DMS53 treated with DMSO at 0.1 percent for 48 hours (cell line): ENCODE measurements around the gene SNCAIP.
A peak's percentile ranks its signal among the peaks of the same experiment; 100 is the strongest.

Experiments
- DNase-seq: peaks from one replicate; lab custom pipeline; 2025; ENCODE audit not compliant: unreplicated experiment; lab: John Stamatoyannopoulos, UW

The SNCAIP gene

DNA sequence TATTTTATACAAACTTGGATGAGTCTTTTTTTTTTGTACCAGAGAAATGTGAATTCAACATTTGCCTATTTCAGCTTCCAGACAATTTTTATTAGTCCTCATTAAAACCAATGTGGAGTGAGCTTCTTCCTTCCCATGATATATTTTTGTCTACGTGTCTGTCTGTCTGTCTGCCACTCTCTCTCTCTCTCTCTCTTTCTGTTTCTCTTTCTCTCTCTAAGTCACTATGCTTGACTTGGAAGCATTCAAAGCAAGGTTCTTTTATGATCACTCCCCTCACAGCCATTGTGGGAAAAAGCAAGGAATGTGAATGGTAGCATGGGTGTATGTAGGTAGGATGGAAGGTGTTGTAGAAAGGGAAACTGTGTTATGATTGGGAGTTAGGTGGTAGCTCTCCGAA is 80.2 kb downstream of the SNCAIP start:
- no peak for DNase-seq

DNA sequence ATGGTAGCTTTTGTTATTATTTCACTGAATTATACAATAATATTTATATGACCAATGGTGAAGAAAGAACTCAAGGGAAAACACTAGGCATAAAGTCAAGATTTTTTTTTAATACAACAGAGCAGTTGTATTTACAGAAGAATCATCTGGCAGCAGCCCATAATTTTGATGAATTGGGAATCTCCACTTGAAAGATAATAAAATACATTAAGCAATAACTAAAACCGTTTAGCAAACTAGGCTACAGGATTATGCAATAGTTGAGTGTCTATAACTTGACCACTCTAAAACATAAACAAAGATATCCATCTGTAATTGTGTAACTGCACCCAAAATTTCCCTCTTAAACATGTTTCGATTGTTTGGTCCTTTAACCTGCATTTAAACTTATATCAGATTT is 80.8 kb downstream of the SNCAIP start:
- DNase-seq, result no peak

DNA sequence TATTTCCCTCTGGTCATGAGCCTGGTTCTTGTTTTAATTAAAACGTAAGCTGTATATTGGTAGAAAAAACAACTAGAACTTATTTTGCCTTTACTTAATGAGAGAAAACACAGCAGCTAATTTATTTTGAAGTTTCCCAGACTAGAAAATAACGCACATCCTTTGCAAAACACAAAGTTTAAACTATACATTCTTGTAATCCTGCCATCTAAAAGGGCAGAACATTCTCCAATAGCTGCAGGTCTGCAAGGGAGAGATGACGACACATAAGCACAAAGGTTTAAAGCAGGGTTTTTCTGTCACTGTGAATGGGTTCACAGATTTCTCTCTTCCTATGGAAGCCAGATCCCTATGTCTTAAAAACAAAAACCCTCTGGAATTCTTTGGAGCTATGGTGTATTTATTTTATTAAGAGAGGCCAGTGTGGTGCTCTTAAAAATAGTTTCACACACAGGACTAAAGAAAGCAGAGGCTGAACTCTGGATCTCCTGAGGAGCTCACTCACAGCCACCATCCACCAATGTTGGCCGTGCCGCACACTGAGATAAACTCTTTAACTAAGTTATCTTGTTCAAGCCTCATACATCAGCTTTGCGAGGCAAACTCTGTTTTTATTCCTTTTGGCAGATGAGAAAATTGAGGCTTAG is 82.4 kb downstream of the SNCAIP start:
- DNase-seq, result no peak

DNA sequence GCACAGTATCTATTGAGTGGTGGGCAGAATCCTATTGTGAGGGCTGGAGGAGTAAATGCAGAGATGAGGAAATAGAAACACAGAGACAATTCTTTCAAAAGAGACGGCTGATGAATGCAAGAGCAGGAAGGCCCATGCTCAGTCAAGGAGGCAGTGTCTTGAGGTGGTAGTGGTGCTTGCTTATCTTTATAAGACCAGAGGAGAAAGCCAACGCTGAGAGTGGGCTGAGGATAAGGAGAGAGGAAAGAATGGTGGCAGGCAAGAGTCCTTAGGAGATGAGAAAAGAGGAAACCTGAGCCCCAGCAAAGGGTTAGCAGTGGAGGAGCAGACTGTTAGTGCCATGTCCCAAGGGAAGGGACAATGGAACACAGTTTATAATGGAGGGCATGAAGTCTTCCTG is 86.0 kb downstream of the SNCAIP start:
- no peak for DNase-seq

DNA sequence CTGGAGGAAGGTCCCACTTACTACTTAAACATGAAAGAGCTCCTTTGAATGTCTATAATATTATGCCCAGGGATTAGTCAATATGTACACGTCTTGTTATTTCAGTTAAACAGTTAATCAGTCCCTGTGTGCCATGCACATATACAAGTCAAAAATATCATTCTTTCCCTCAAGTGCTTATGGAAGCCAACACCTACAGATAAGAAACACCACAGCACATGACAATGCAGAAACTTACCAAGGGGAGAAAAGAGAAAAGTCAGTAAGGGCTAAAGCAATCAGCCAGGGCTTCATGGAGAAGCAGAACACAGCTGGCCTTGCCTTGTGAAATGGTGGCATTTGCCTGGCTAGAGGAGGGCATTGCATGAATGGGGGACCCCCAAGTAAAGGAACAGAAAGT is 88.3 kb downstream of the SNCAIP start:
- no peak for DNase-seq

DNA sequence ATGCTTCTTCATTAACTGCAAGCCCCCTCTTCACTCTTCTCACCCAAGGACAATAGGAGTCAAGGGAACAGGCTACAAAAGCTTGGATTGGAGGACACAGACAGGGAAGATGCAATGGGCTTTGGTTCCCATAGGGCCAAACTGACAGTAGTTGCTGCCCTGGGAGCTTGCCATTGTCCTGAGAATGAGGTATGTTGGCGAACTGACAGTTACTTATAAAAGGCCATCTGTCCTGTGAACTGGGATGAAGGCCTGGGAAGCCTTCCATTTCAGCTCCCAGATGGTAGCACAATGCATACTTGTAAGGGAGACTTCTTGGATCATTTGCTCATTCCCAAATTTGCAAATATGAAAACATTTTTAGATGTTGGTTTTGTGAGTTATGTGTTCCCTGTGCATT is 88.9 kb downstream of the SNCAIP start:
- DNase-seq, result no peak

DNA sequence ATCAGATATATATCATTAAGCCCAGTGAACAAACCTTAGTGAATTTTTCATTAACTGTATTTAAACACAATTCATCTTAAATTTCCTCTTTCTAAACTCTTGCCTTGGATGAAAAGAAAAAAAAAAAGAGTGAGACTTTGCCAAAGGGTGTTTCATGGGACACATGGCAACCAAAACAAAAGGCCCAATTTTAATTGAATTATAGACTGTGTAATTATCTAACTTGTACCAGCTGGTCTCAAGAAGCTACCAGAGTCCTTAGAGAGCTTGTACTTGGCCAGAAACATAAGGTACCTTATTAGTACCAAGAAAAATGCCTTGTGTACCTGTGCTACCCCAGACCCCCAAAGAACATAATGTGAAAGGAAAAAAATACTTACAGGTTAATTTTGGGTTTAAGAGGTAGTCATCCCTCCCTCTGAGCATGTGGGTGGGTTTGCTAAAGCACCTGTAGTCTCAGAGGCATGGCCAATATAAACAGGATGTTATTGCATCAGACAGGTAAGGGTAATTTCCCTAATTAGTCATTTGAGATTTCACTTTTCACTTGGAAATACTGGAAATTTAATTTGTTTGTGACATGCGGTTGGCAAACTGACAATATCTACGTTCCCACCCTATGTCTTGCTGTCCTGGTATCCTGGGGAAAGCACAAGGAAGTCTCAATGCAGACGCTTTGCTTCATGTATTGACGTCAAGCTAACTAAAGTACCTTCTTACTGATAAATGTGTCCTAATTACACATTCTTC is 90.1 kb downstream of the SNCAIP start:
- no peak for DNase-seq

DNA sequence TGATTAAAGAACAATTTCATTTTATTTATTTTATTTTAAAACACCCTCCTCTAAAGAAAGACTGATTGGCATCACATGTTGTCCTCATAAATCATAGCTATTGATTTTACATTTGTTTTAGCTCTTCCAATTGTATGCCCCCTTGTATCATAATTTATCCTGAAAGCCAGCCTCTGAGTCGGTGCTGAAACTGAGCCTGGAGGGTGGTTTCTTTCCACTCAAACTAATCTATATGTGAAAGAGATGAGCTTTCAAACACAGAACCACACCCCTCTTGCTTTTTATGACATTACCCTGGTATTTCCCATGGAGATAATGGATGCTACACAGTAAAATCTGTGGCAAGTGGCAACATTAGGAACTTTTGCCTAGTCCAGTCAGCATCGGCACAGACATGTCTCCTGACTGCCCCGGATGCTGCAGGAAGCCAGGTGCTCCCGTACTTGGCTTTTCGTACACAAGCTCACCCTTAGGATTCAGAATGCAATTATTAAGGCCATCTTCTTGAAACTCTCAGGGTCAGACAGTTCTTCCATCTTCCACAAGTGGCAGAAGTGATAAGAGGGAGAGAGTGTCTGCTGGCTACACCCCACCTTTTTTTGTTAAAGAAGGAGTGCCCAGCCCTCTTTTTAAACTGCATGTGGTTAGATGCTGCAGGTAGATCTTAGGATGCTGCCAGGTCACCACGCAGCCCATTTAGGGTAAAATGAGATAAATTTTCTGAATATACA is 91.1 kb downstream of the SNCAIP start:
- DNase-seq, result no peak

DNA sequence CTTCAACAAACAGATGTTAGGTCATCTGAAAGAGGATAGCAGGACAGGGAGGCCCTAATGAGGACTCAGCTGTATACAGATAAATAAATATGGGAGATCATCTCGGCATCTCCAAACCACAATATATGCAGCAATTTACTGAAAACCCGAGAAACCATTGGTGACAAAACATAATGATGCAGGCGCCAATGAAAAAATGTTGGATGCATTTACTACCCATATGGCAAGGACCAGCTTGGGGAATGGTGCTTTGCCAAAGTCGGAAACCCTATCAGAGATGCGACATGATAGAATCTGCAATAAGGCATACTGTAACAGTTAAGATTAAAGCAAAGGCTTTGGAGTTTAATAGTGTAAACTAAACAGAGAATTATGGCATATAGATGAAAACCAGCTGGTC is 92.0 kb downstream of the SNCAIP start:
- no peak for DNase-seq

DNA sequence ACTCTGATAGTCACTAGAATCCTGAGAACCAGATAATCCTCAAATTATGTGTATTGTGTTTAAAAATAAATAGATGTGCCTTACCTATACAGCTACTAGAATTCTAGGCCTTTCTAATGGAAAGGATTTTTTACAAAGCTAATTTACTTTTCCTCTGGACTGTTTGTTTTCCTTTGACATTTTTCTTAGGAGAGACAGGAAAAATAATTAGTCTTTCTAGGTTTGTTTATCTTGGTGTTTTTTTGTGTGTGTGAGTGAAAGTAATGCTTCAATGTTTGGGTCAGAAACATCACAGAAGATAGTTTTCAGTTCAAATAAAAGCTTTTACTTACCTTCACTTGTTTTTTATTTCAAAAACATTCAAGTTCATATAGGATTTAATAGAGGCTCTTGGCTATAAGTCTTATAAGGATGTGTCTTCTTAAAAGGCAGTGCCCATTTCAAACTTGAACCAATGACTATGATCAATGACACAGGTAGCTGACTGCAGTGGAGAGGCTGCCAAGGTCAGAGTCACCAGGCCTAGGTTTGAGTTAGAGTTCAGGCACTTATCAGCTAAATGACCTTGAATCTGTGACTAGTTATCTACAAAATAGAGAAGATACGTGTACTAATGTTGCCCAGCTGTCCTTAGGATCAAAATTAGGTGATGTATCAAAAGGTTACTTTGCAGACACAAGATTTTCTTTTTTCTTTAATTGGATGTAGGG is 92.8 kb downstream of the SNCAIP start:
- no peak for DNase-seq

DNA sequence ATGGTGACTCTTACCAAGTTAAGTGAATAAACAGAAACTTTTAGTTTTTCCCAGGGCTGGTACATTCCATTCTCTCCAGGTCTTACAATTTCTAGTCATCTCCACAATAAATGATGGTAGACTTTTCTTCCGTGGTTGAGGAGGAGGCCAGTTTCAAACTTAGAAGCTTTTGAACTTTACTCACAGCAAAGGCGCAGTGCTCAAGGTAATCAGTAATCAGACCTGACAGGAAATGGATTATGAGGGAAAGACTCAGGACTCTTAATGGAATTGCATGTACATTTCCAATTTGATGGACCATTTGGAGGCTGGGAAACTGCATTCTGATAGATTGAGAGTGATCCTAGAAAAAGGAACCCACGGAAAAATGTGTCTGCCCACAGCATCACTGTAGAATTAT is 93.7 kb downstream of the SNCAIP start:
- no peak for DNase-seq

DNA sequence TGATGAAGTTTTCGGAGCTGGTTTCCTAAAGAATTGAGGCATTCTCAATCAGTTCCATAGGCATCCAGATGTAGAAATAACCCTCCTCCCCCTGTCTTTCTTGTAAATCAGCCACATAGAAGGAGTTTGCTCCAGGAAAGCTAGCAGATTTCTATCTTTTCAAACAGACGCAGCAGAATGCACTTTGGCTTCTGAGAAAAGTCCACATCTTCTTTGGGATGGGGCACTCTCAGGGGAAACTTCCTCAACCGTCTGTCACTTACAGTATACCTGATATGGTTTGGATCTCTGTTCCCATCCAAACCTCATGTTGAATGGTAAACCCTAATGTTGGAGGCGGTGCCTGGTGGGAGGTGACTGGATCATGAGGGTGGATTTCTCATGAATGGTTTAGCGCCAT is 94.1 kb downstream of the SNCAIP start:
- no peak for DNase-seq

DNA sequence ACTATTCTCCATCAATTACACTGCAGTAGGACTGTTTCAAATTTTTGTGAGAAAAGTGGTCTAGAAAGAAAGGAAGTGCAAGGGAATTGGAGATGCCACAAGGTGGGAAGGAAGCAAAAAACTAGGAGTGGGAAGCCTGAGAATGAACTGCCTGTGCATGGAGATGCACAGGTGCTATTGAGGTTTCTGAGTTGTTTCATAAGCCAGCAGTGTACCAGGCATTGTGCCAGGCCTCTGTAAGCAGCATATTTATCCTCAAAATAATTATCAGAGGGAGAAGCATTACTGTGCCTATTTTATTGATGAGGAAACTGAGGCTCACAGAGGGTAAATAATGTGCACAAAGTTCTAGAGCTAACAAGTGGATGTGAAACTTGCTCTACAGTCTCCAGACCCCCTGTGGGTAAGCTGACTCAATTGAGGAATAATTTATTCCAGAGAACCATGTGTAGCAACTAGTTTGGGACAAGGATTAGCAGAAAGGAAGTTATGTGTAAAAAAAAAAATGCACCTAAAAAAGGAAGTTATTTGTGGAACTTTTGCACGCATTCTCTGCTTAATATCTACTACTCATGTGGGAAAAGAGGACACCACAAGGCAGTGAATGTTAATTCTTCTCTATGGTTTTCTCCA is 96.7 kb downstream of the SNCAIP start:
- no peak for DNase-seq

DNA sequence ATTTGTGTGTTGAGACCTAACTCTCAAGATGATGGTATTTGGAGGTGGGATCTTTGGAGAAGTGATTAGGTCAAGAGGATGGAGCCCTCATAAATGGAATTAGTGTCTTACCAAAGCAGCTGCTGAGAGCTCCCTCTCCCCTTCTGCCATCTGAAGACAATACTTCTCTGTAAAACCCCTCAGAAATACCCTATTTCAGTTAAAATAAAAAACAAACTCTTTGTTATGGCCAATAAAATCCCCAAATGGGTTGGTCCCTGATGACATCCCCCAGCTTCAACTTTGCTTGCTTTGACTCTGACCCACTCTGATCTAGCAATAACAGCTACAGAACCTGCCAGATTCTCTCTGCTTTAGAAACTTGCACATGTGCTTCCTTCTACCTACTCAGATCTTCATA is 100.9 kb downstream of the SNCAIP start:
- DNase-seq, result no peak

DNA sequence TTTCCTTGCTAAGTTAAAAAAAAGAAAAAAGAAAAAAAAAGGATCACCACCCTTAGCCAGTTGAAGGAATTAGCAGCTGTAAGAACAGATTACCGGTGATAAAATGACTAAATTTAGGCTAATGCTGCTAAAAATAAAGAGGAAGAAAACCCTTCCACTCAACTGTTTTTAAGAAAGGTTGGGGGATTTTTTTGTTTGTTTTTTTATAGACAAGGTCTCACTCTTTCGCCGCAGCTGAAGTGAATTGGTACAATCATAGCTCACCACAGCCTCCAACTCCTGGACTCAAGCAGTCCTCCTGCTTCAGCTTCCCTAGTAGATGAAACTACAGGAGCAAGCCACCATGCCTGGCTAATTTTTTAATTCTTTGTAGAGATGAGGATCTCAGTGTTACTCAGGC is 101.7 kb downstream of the SNCAIP start:
- no peak for DNase-seq

DNA sequence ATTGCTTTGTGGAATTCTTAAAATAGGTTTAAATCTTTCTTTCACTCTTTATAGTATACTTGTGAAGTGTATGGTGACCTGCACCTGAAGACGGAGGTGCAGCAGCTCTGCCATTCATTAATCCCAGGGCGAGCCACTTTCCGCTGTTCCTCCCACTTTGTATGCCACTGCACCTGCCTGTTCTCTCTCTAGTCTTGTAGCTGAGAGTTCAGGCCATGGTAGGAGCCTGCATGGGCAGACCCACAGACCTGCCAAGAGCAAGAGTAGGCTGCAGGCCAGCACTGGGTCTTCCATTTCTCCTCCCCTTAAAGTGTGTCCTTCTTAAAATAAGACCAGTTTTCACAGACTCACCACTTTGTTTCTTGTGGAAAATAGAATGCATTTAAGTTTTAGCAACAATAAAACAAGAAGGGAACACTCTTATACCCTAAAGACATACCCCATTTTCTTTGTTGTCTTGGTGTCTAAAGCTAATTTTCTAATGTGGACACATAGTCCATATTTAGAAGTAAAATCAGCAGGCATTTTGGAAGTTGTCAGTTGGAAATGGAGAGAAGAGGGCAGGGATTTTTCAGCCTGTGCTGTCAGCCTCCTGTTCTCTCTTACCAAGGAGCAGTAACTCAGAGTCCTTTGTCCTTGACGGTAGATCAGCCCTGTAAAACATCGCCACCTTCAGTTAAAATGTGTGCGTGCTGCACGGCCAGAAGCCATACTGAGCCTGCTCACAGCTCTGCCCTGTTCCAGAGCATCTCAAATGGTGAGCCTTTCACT is 103.2 kb downstream of the SNCAIP start:
- DNase-seq, result peak; percentile 73

DNA sequence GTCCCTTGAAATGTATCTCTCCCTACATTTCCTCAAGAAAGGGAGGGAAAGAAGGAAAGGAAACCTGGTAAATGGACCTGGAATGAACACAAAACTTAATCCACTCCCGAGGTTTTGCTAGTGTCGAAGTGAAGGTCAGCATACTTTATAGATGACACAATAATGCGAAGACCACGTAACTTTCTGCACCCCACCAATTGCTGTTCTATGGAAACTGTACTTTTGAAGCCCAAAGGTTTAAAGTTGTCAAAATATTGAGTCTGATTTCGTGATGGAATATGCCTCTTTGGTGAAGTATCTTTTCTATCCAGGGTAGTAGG is 103.7 kb downstream of the SNCAIP start:
- no peak for DNase-seq

DNA sequence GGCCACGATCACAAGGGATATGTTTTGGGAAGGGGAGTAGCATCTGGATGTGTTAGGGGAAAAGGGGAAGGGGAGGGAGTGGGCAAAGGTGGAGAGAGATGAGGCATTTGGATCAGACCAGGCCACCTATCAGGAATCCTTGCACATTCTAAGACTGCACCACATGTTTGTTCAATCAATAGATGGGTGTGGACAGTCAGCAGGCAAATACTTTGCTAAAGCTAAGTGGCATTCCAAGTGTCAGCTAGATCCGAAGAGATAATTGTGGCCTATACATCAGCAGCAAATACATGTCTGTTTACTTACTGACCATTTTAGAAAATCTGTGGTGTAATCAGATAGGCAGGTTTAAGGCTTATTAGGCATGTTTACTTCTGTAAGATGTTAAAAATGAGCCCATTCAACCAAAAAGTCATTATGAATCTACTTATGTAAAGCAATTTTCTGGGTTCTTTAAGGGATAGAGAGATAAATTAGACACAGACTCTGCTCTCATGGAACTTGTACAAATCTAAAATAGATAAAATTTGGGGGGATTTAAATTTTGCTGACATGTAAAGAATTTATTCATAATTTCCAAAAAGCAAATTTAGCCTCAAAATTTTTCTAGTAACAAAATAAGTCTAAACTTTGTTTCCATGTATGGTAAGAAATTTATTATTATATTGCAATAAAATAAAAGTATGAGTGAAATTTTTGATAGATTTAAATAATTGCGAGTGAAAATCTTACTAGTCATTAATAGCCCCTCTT is 107.3 kb downstream of the SNCAIP start:
- DNase-seq, result no peak

DNA sequence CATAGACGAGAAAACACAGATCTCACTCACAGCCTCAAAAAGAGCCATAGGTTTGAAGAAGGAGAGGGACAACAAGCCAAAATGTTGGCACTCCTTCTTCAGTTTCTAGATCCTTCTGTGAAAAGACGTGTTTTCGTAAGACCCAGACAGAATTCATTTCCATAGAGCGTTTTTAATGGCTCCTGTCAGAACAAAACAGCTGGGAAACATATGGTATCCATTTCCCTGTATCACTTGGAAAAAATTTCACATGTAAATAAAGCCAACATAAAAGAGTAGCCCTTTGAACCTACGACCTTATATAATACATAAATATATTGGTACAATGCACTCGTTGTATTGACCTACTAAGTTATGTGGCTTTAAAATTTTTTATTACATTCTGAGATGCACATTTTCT is 108.1 kb downstream of the SNCAIP start:
- no peak for DNase-seq
